ENCODE results near the gene TECPR2.
A peak's percentile ranks its signal among the peaks of the same experiment; 100 is the strongest.
"Not testable (repeated sequence)": the region's sequence is repeated elsewhere in the genome, so short reads cannot be mapped to it uniquely, and the experiment has no call there.

Gene TECPR2

GRCh38 chr14:102362545-102363181 is at the start of gene TECPR2, which contains the start of gene CINP:
Gene TECPR2, plus strand, starts transcription at chr14:102362941. Its CDS starts 13,781 bp downstream, at chr14:102376722.
Gene CINP, minus strand, starts transcription at chr14:102362890. Its CDS starts 39 bp downstream, at chr14:102362851.
- DNase-seq (ENCODE audit: low read depth in 2 of 3, low spot score in 2 of 3): peak; percentile 90 to 98 (median 96)

GRCh38 chr14:102314242-102315011 is 48.3 kb upstream of the TECPR2 start:
- peak; percentile 58 to 63 (median 60) for DNase-seq (ENCODE audit: low read depth in 2 of 3, low spot score in 2 of 3)

- DNase-seq (ENCODE audit: low read depth in 2 of 3, low spot score in 2 of 3): no peak
Measured at GRCh38 chr14:102315121-102315520, 47.6 kb upstream of the TECPR2 start.

GRCh38 chr14:102316338-102316742 is 46.4 kb upstream of the TECPR2 start:
- no peak for DNase-seq (ENCODE audit: low read depth in 2 of 3, low spot score in 2 of 3)

- DNase-seq (ENCODE audit: low read depth in 2 of 3, low spot score in 2 of 3): peak; percentile 94 to 100 (median 100)
Measured at GRCh38 chr14:102316743-102317563, 45.8 kb upstream of the TECPR2 start.

- DNase-seq (ENCODE audit: low read depth in 2 of 3, low spot score in 2 of 3): peak in 1 of 3 experiments; percentile 17
Measured at GRCh38 chr14:102317564-102318248, 45.0 kb upstream of the TECPR2 start.

GRCh38 chr14:102318781-102319276 is 43.9 kb upstream of the TECPR2 start:
- DNase-seq (ENCODE audit: low read depth in 2 of 3, low spot score in 2 of 3): no peak

- peak; percentile 85 to 94 (median 92) for DNase-seq (ENCODE audit: low read depth in 2 of 3, low spot score in 2 of 3)
Measured at GRCh38 chr14:102319351-102320032, 43.2 kb upstream of the TECPR2 start, which contains the start of gene ZNF839. Gene ZNF839, plus strand, starts transcription at chr14:102319746. Its CDS starts 20 bp downstream, at chr14:102319766.

GRCh38 chr14:102320033-102320660 is 42.6 kb upstream of the TECPR2 start:
- DNase-seq (ENCODE audit: low read depth in 2 of 3, low spot score in 2 of 3): peak in 1 of 3 experiments; percentile 14

GRCh38 chr14:102320671-102321455 is 41.9 kb upstream of the TECPR2 start:
- no peak for DNase-seq (ENCODE audit: low read depth in 2 of 3, low spot score in 2 of 3)

GRCh38 chr14:102321456-102322422 is 41.0 kb upstream of the TECPR2 start:
- DNase-seq (ENCODE audit: low read depth in 2 of 3, low spot score in 2 of 3): no peak

GRCh38 chr14:102323102-102323501 is 39.6 kb upstream of the TECPR2 start:
- DNase-seq (ENCODE audit: low read depth in 2 of 3, low spot score in 2 of 3): no peak

GRCh38 chr14:102325791-102326345 is 36.9 kb upstream of the TECPR2 start:
- DNase-seq (ENCODE audit: low read depth in 2 of 3, low spot score in 2 of 3): no peak

GRCh38 chr14:102326583-102326982 is 36.2 kb upstream of the TECPR2 start:
- no peak for DNase-seq (ENCODE audit: low read depth in 2 of 3, low spot score in 2 of 3)

- not testable (repeated sequence) for DNase-seq (ENCODE audit: low read depth in 2 of 3, low spot score in 2 of 3)
Measured at GRCh38 chr14:102329381-102329780, 33.4 kb upstream of the TECPR2 start.

GRCh38 chr14:102330806-102331205 is 31.9 kb upstream of the TECPR2 start:
- no peak for DNase-seq (ENCODE audit: low read depth in 2 of 3, low spot score in 2 of 3)

GRCh38 chr14:102333390-102333789 is 29.4 kb upstream of the TECPR2 start:
- DNase-seq (ENCODE audit: low read depth in 2 of 3, low spot score in 2 of 3): no peak

Measured in activated CD8-positive, alpha-beta memory T cell treated with anti-CD3 and anti-CD28 coated beads for 48 hours (primary cell).